Measurements from ENCODE around the gene METAP1. TPM values are rescaled to one million over a fixed set of nuclear protein-coding genes. Genes with fewer than 3 reads are reported as not detected.

Gene METAP1
- polyA plus RNA-seq, 1 experiment, result 74.0 TPM

GRCh38 chr4:98993419-98994071 lies 2.0 kb upstream of the METAP1 start:
- H3K4me3 ChIP-seq (ENCODE audit: low read depth, low read length), result no peak overlapping the region
- no peaks in the 10 kb centered on the region; the same call in 1 of the 2 replicates for H3K9me3 ChIP-seq (ENCODE audit: control insufficient read depth, insufficient read depth, low read length)
- no peak for DNase-seq (ENCODE audit: low read depth, low spot score)
- H3K27me3 ChIP-seq (ENCODE audit: control insufficient read depth, insufficient read depth, low read length), result no peaks in the 10 kb centered on the region
- ChIA-PET POLR2A (no interaction called here), CTCF (interaction anchor here (0.6 to 2.5 kb wide), 4 partner anchors 13 to 844 kb away, joined by 9 to 37 read pairs (median 10); no protein-coding TSS in a partner anchor)
- no peak overlapping the region for H3K27ac ChIP-seq (ENCODE audit: low read depth, low read length)
- no peak for TF ChIP-seq CTCF (IDR thresholded peaks at IDR 0.05; ENCODE audit: low read depth, low read length)

GRCh38 chr4:98994474-98995182 lies 893 bp upstream of the METAP1 start:
- CTCF ChIA-PET, result interaction anchor here (0.5 to 2.7 kb wide), 51 partner anchors 8 to 865 kb away, joined by 3 to 37 read pairs (median 3); partner anchors contain the start of genes ADH5 and STPG2

GRCh38 chr4:98996056-98996764 lies 689 bp downstream of the METAP1 start:
- ChIA-PET POLR2A (interaction anchor here (0.9 to 1.8 kb wide), 2 partner anchors 19 to 67 kb away, joined by 3 to 15 read pairs; partner anchors contain the start of gene EIF4E), CTCF (interaction anchor here (0.6 to 2.7 kb wide), 10 partner anchors 10 to 713 kb away, joined by 3 to 37 read pairs (median 6); no protein-coding TSS in a partner anchor)
- Histone ChIP-seq H3K27ac (ENCODE audit: low read depth, low read length) (no peak overlapping the region), H3K9me3 (ENCODE audit: control insufficient read depth, insufficient read depth, low read length) (no peaks in the 10 kb centered on the region; the same call in 1 of the 2 replicates), H3K27me3 (ENCODE audit: control insufficient read depth, insufficient read depth, low read length) (no peaks in the 10 kb centered on the region), H3K4me3 (ENCODE audit: low read depth, low read length) (peak overlapping the region; percentile 93)
- TF ChIP-seq CTCF (IDR thresholded peaks at IDR 0.05; ENCODE audit: low read depth, low read length), result no peak
- DNase-seq (ENCODE audit: low read depth, low spot score), result no peak

More at GRCh38 chr4:98994474-98995182, 893 bp upstream of the METAP1 start:
- Histone ChIP-seq H3K9me3 (ENCODE audit: control insufficient read depth, insufficient read depth, low read length) (no peaks in the 10 kb centered on the region; the same call in 1 of the 2 replicates), H3K27ac (ENCODE audit: low read depth, low read length) (peak overlapping the region; percentile 77), H3K27me3 (ENCODE audit: control insufficient read depth, insufficient read depth, low read length) (no peaks in the 10 kb centered on the region), H3K4me3 (ENCODE audit: low read depth, low read length) (peak overlapping the region; percentile 65)
- POLR2A ChIA-PET, result interaction anchor here (0.5 to 1.8 kb wide), 6 partner anchors 61 to 853 kb away, joined by 4 to 15 read pairs (median 6); partner anchors contain the start of genes ADH5, EIF4E and RAP1GDS1
- no peak for TF ChIP-seq CTCF (IDR thresholded peaks at IDR 0.05; ENCODE audit: low read depth, low read length)
- DNase-seq (ENCODE audit: low read depth, low spot score), result no peak

- H3K4me3 ChIP-seq (ENCODE audit: low read depth, low read length), result peak overlapping the region; percentile 93
- POLR2A ChIA-PET, result no interaction called here
Measured at GRCh38 chr4:98996765-98997068, 1.2 kb downstream of the METAP1 start.

More at GRCh38 chr4:98996765-98997068, 1.2 kb downstream of the METAP1 start:
- CTCF ChIA-PET, result interaction anchor here (0.6 to 2.7 kb wide), 3 partner anchors 10 to 696 kb away, joined by 4 to 31 read pairs (median 5); no protein-coding TSS in a partner anchor
- DNase-seq (ENCODE audit: low read depth, low spot score), result no peak
- no peaks in the 10 kb centered on the region for H3K27me3 ChIP-seq (ENCODE audit: control insufficient read depth, insufficient read depth, low read length)
- no peak for TF ChIP-seq CTCF (IDR thresholded peaks at IDR 0.05; ENCODE audit: low read depth, low read length)
- no peak overlapping the region for H3K27ac ChIP-seq (ENCODE audit: low read depth, low read length)
- no peaks in the 10 kb centered on the region; the same call in 1 of the 2 replicates for H3K9me3 ChIP-seq (ENCODE audit: control insufficient read depth, insufficient read depth, low read length)

Data from AG04450 (cell line).